MM.1S (cell line): ENCODE data around the gene DIS3L2.
"Not testable (repeated sequence)": the region's sequence is repeated elsewhere in the genome, so short reads cannot be mapped to it uniquely, and the experiment has no call there.

ENCODE experiments used
- DNase-seq: peaks from one replicate; pipeline ENCODE4 v3.0.0-alpha.2; 2015
- H2AFZ ChIP-seq: fragments of 300-600 bp; sonication (generic); 2 replicates; pipeline ENCODE4 v1.6.0; 2016; ENCODE audit warnings: antibody characterized with exemption, low read length
- H3F3A ChIP-seq: fragments of 300-600 bp; sonication (generic); 2 replicates; pipeline ENCODE4 v1.6.1; 2016; ENCODE audit warnings: mild to moderate bottlenecking, antibody characterized with exemption, low read length, moderate library complexity, mixed read lengths; ENCODE audit not compliant: insufficient read depth
- H3K27ac ChIP-seq: fragments of 300-600 bp; sonication (generic); 2 replicates; pipeline ENCODE4 v1.5.1; 2016; ENCODE audit warnings: mild to moderate bottlenecking, low read length
- H3K27me3 ChIP-seq: fragments of 300-600 bp; sonication (generic); replicated peaks from 2 replicates; pipeline ENCODE4 v1.6.0; 2016; ENCODE audit warnings: low read length; ENCODE audit not compliant: insufficient read depth
- H3K36me3 ChIP-seq: fragments of 300-600 bp; sonication (generic); replicated peaks from 2 replicates; pipeline ENCODE4 v1.6.1; 2016; ENCODE audit warnings: mild to moderate bottlenecking, low read length, mixed read lengths; ENCODE audit not compliant: insufficient read depth
- H3K4me1 ChIP-seq: fragments of 300-600 bp; sonication (generic); 2 replicates; pipeline ENCODE4 v1.6.1; 2016; ENCODE audit warnings: low read length, mixed read lengths
- H3K4me2 ChIP-seq: fragments of 300-600 bp; sonication (generic); 2 replicates; pipeline ENCODE4 v1.6.0; 2016; ENCODE audit warnings: low read depth, low read length
- H3K4me3 ChIP-seq: fragments of 300-600 bp; sonication (generic); 2 replicates; pipeline ENCODE4 v1.5.1; 2016; ENCODE audit warnings: low read length, mixed read lengths
- H3K79me2 ChIP-seq: fragments of 300-600 bp; sonication (generic); 2 replicates; pipeline ENCODE4 v1.6.1; 2016; ENCODE audit warnings: mixed run types, low read length, mixed read lengths
- H3K9ac ChIP-seq: fragments of 300-600 bp; sonication (generic); 2 replicates; pipeline ENCODE4 v1.6.1; 2016; ENCODE audit warnings: low read length, mixed read lengths
- H3K9me2 ChIP-seq: fragments of 300-600 bp; sonication (generic); replicated peaks from 2 replicates; pipeline ENCODE4 v1.6.1; 2016; ENCODE audit warnings: mild to moderate bottlenecking, low read length, mixed read lengths; ENCODE audit not compliant: insufficient read depth
- H3K9me3 ChIP-seq: fragments of 300-600 bp; sonication (generic); replicated peaks from 2 replicates; pipeline ENCODE4 v1.6.1; 2016; ENCODE audit warnings: mild to moderate bottlenecking, low read length, mixed read lengths; ENCODE audit not compliant: insufficient read depth
- H4K20me1 ChIP-seq: fragments of 300-600 bp; sonication (generic); 2 replicates; pipeline ENCODE4 v1.6.1; 2016; ENCODE audit warnings: mild to moderate bottlenecking, low read length, moderate library complexity, mixed read lengths; ENCODE audit not compliant: insufficient read depth
- CTCF ChIP-seq: fragments of 300-600 bp; sonication (generic); IDR thresholded peaks from 2 replicates; pipeline ENCODE4 v1.5.1; 2016; ENCODE audit warnings: antibody characterized with exemption, low read length, mixed read lengths
- EZH2 ChIP-seq: fragments of 300-600 bp; sonication (generic); optimal IDR thresholded peaks from 2 replicates; pipeline ENCODE3; 2017; ENCODE audit warnings: low read depth, mild to moderate bottlenecking, antibody characterized with exemption, low read length, mixed read lengths
- EZH2phosphoT487 ChIP-seq: fragments of 300-600 bp; sonication (generic); IDR thresholded peaks from 2 replicates; pipeline ENCODE4 v1.6.1; 2018; ENCODE audit warnings: antibody characterized with exemption, low read length

Gene DIS3L2

DNA sequence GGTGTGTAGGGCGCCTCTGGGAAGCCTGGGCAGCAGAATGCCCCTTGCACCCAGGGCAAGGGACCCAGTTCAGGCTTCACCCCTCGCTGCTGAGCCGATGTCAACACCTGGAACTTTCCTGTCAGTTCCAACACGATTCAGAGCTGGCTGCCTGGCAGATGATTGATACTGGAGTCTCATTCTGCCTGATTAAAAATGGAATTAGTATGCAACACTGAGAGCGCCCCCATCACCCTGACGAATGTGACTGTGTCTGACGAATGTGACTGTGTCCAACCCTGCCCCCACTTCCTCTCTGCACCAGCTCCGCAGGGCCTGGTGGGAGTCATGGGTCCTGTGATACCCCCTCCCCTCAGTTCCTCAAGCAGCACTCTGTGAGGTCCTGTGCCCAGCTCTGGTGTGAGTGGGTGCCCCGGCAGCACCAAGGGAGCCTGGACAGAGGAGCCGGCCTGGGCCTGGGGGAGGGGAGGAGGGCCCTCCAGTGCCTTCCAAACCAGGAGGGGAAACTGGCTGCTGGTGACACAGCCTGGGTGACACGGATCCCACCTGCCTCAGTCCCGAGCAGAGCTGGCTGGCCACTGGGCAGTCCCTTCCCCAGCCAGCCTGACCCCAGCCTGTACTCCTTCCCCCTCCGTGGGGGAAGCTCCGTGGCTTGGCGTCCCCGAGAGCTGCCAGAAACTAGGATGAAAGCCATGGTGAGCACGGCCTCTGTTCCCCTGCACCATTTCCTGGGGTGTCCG, 375.6 kb downstream of the DIS3L2 start:
- DNase-seq, result no peak

GRCh38 chr2:232338094-232338758, 376.7 kb downstream of the DIS3L2 start:
- H4K20me1 ChIP-seq, H3K79me2 ChIP-seq, H3K9ac ChIP-seq, H3K27me3 ChIP-seq, H3K4me2 ChIP-seq, H3K36me3 ChIP-seq, H2AFZ ChIP-seq, H3K9me2 ChIP-seq, H3K9me3 ChIP-seq, DNase-seq, H3K4me1 ChIP-seq, H3F3A ChIP-seq, H3K27ac ChIP-seq, H3K4me3 ChIP-seq: not testable (repeated sequence)

More for the DNA sequence above, 375.6 kb downstream of the DIS3L2 start:
- H3K27ac ChIP-seq, result no peak overlapping the region
- no peaks in the 10 kb centered on the region for H3K4me1 ChIP-seq
- no peaks in the 10 kb centered on the region for H3K9me2 ChIP-seq
- no peaks in the 10 kb centered on the region for H3K27me3 ChIP-seq
- no peak overlapping the region for H2AFZ ChIP-seq
- no peaks in the 10 kb centered on the region for H4K20me1 ChIP-seq
- no peaks in the 10 kb centered on the region for H3K9me3 ChIP-seq
- H3K36me3 ChIP-seq, result no peaks in the 10 kb centered on the region
- TF ChIP-seq EZH2phosphoT487, result no peak
- no peak for TF ChIP-seq EZH2
- no peak for TF ChIP-seq CTCF
- no peaks in the 10 kb centered on the region for H3K79me2 ChIP-seq
- H3K4me3 ChIP-seq, result no peak overlapping the region
- H3F3A ChIP-seq, result no peaks in the 10 kb centered on the region
- H3K9ac ChIP-seq, result no peak overlapping the region
- H3K4me2 ChIP-seq, result no peak overlapping the region

GRCh38 chr2:232338759-232339106, 377.2 kb downstream of the DIS3L2 start:
- Histone ChIP-seq H3K9me3 (no peaks in the 10 kb centered on the region), H3K27me3 (no peaks in the 10 kb centered on the region), H3K4me1 (no peaks in the 10 kb centered on the region), H2AFZ (no peak overlapping the region), H3K9me2 (no peaks in the 10 kb centered on the region), H3K36me3 (no peaks in the 10 kb centered on the region), H3K27ac (no peak overlapping the region), H3K9ac (no peak overlapping the region), H3K4me2 (no peak overlapping the region), H3F3A (no peaks in the 10 kb centered on the region), H3K79me2 (no peaks in the 10 kb centered on the region), H3K4me3 (no peak overlapping the region), H4K20me1 (no peaks in the 10 kb centered on the region)
- DNase-seq, result no peak
- no peak for TF ChIP-seq EZH2
- TF ChIP-seq EZH2phosphoT487, result no peak
- no peak for TF ChIP-seq CTCF
